H1 (cell line): Measurements from ENCODE around the gene NPY5R. TPM values are rescaled to one million over a fixed set of nuclear protein-coding genes. Genes with fewer than 3 reads are reported as not detected.

Source experiments
- CTCF ChIA-PET: fragments of 300-600 bp; sonication (Branson Sonifier 250); formaldehyde crosslinking; loops from one replicate; lab custom pipeline; 2021; ENCODE audit not compliant: partially characterized antibody; lab: Charles Lee
- POLR2A ChIA-PET: fragments of 300-600 bp; sonication (Branson Sonifier 250); formaldehyde crosslinking; loops from one replicate; lab custom pipeline; 2021; ENCODE audit warnings: inconsistent platforms; ENCODE audit not compliant: partially characterized antibody; lab: Charles Lee
- DNase-seq, 2 experiments: peaks; one replicate each; pipeline versions ENCODE4 v3.0.0 to v3.0.0-alpha.2; 2010 to 2022; ENCODE audit warnings: low spot score in 2 of 2, low read depth in 1 of 2, mixed read lengths in 1 of 2
- FAIRE-seq: peaks from 2 replicates; lab custom pipeline; 2011; peaks lifted over from hg19 to GRCh38; lab: Jason Lieb, UNC
- H2AFZ ChIP-seq: 2 replicates; pipeline ENCODE4 v1.8.1; 2012; ENCODE audit warnings: low read length, inconsistent platforms
- H2AK5ac ChIP-seq: 2 replicates; pipeline ENCODE4 v1.6.1; 2013; ENCODE audit warnings: low read depth, low read length
- H2BK120ac ChIP-seq: replicated peaks from 2 replicates; pipeline ENCODE3; 2013; ENCODE audit warnings: low read depth, low read length, inconsistent platforms
- H2BK12ac ChIP-seq: 2 replicates; pipeline ENCODE4 v1.6.1; 2013; ENCODE audit warnings: low read depth, low read length
- H2BK15ac ChIP-seq: 2 replicates; pipeline ENCODE4 v1.6.1; 2013; ENCODE audit warnings: low read length
- H2BK20ac ChIP-seq: 2 replicates; pipeline ENCODE4 v1.6.1; 2013; ENCODE audit warnings: low read length
- H2BK5ac ChIP-seq: 2 replicates; pipeline ENCODE4 v1.6.1; 2013; ENCODE audit warnings: low read depth, low read length
- H3K14ac ChIP-seq: 2 replicates; pipeline ENCODE4 v1.6.1; 2013; ENCODE audit warnings: inconsistent platforms; ENCODE audit not compliant: insufficient read length
- H3K18ac ChIP-seq: 2 replicates; pipeline ENCODE4 v1.6.1; 2013; ENCODE audit warnings: low read length; ENCODE audit errors: extremely low read depth
- H3K23ac ChIP-seq: 2 replicates; pipeline ENCODE4 v1.6.1; 2013; ENCODE audit warnings: inconsistent platforms; ENCODE audit not compliant: insufficient read length
- H3K23me2 ChIP-seq: 2 replicates; pipeline ENCODE4 v1.6.1; 2013; ENCODE audit warnings: low read depth, low read length
- H3K27ac ChIP-seq: 2 replicates; pipeline ENCODE4 v1.6.1; 2011; ENCODE audit warnings: low read depth, low read length, inconsistent platforms
- H3K27me3 ChIP-seq, 4 experiments: replicated peaks in 1 of 4; 1 replicate in 1 of 4; 2 replicates in 3 of 4; pipeline versions ENCODE4 v1.6.1 to v1.8.1; 2011 to 2013; ENCODE audit warnings: low read length in 3 of 4, mild to moderate bottlenecking in 3 of 4, inconsistent platforms in 2 of 4, mixed read lengths in 2 of 4, moderate library complexity in 1 of 4; ENCODE audit not compliant: control insufficient read depth in 3 of 4, insufficient read depth in 3 of 4; ENCODE audit errors: extremely low read depth in 1 of 4
- H3K36me3 ChIP-seq, 4 experiments: 2 replicates each; pipeline versions ENCODE4 v1.6.1 to v1.8.1; 2011 to 2013; ENCODE audit warnings: mild to moderate bottlenecking in 4 of 4, low read length in 3 of 4, moderate library complexity in 2 of 4, control low read depth in 1 of 4, inconsistent platforms in 1 of 4; ENCODE audit not compliant: insufficient read depth in 4 of 4, control insufficient read depth in 2 of 4
- H3K4ac ChIP-seq: replicated peaks from 2 replicates; pipeline ENCODE3; 2013; ENCODE audit warnings: low read length, low read depth, mixed read lengths, inconsistent platforms; ENCODE audit not compliant: insufficient read length
- H3K4me1 ChIP-seq, 4 experiments: replicated peaks in 1 of 4; 1 replicate in 1 of 4; 2 replicates in 3 of 4; pipeline versions ENCODE4 v1.6.1 to v1.8.1; 2011 to 2013; ENCODE audit warnings: low read length in 3 of 4, inconsistent platforms in 2 of 4, mixed read lengths in 1 of 4; ENCODE audit not compliant: insufficient read depth in 4 of 4, control insufficient read depth in 3 of 4
- H3K4me2 ChIP-seq, 2 experiments: 2 replicates each; pipeline versions ENCODE4 v1.6.1 to v1.8.1; 2011 to 2013; ENCODE audit warnings: low read depth in 2 of 2, low read length in 2 of 2, control low read depth in 1 of 2, inconsistent platforms in 1 of 2, mild to moderate bottlenecking in 1 of 2; ENCODE audit not compliant: insufficient read depth in 1 of 2
- H3K4me3 ChIP-seq, 4 experiments: fragments of 200-600, 300-600 bp in 1 of 4; sonication (generic), shearing (Covaris generic), sonication (Bioruptor Twin) in 1 of 4; 2 replicates each; pipeline versions ENCODE4 v1.5.1 to v1.8.1; 2011 to 2016; ENCODE audit warnings: low read length in 4 of 4, low read depth in 3 of 4, control low read depth in 2 of 4, inconsistent platforms in 2 of 4, mild to moderate bottlenecking in 2 of 4, mixed read lengths in 1 of 4, moderate library complexity in 1 of 4; ENCODE audit not compliant: insufficient read depth in 2 of 4; ENCODE audit errors: extremely low read depth in 1 of 4
- H3K56ac ChIP-seq: replicated peaks from 2 replicates; pipeline ENCODE3; 2013; ENCODE audit warnings: low read depth, mild to moderate bottlenecking, mixed read lengths, low read length, inconsistent platforms; ENCODE audit not compliant: insufficient read length
- H3K79me1 ChIP-seq: 2 replicates; pipeline ENCODE4 v1.6.1; 2013; ENCODE audit warnings: low read depth, low read length, control low read depth
- H3K79me2 ChIP-seq, 2 experiments: 2 replicates each; pipeline versions ENCODE4 v1.6.1 to v1.8.1; 2012 to 2013; ENCODE audit warnings: low read length in 2 of 2, mild to moderate bottlenecking in 2 of 2, inconsistent platforms in 1 of 2; ENCODE audit not compliant: insufficient read depth in 2 of 2, control insufficient read depth in 1 of 2
- H3K9ac ChIP-seq, 4 experiments: replicated peaks in 1 of 4; 1 replicate in 1 of 4; 2 replicates in 3 of 4; pipeline versions ENCODE4 v1.6.1 to v1.8.1; 2011 to 2013; ENCODE audit warnings: low read depth in 3 of 4, low read length in 3 of 4, control low read depth in 2 of 4, mild to moderate bottlenecking in 2 of 4, moderate library complexity in 2 of 4, inconsistent platforms in 1 of 4; ENCODE audit errors: extremely low read depth in 1 of 4
- H3K9me3 ChIP-seq, 2 experiments: 2 replicates each; pipeline versions ENCODE4 v1.6.1 to v1.8.1; 2012 to 2013; ENCODE audit warnings: mild to moderate bottlenecking in 2 of 2, moderate library complexity in 2 of 2, control low read depth in 1 of 2, inconsistent platforms in 1 of 2, low read depth in 1 of 2, low read length in 1 of 2, mixed read lengths in 1 of 2; ENCODE audit not compliant: insufficient read depth in 2 of 2
- H4K20me1 ChIP-seq, 2 experiments: replicated peaks in 1 of 2; 2 replicates each; pipeline versions ENCODE3 to v1.8.1; 2011 to 2013; ENCODE audit warnings: inconsistent platforms in 2 of 2, low read length in 2 of 2, mild to moderate bottlenecking in 1 of 2; ENCODE audit not compliant: insufficient read depth in 2 of 2, control insufficient read depth in 1 of 2
- H4K5ac ChIP-seq: 2 replicates; pipeline ENCODE4 v1.6.1; 2013; ENCODE audit warnings: low read length, low read depth, mixed read lengths, inconsistent platforms; ENCODE audit not compliant: insufficient read length
- H4K8ac ChIP-seq: 2 replicates; pipeline ENCODE4 v1.8.0; 2013; ENCODE audit warnings: mild to moderate bottlenecking, moderate library complexity, low read length, inconsistent platforms; ENCODE audit not compliant: insufficient read depth; ENCODE audit errors: extremely low read depth
- H4K91ac ChIP-seq: replicated peaks from 2 replicates; pipeline ENCODE3; 2013; ENCODE audit warnings: low read length, mixed read lengths, inconsistent platforms; ENCODE audit not compliant: insufficient read length
- CREB1 ChIP-seq: IDR thresholded peaks from 2 replicates; pipeline ENCODE4 v1.6.1; 2012; ENCODE audit warnings: inconsistent platforms
- GTF2F1 ChIP-seq: IDR thresholded peaks from 2 replicates; pipeline ENCODE4 v1.6.1; 2012; ENCODE audit warnings: low read depth, low read length, improper control_type of control experiment, borderline replicate concordance
- HDAC2 ChIP-seq, 2 experiments: fragments of 300-600 bp in 1 of 2; sonication (generic) in 1 of 2; IDR thresholded peaks; 2 replicates each; pipeline ENCODE4 v1.6.1; 2011 to 2012; ENCODE audit warnings: low read depth in 2 of 2, low read length in 2 of 2, mild to moderate bottlenecking in 2 of 2, moderate library complexity in 2 of 2, borderline replicate concordance in 1 of 2, inconsistent platforms in 1 of 2
- MAX ChIP-seq: IDR thresholded peaks from 2 replicates; pipeline ENCODE4 v1.6.1; 2012; ENCODE audit warnings: inconsistent platforms
- NANOG ChIP-seq: IDR thresholded peaks from 2 replicates; pipeline ENCODE4 v1.6.1; 2011; ENCODE audit warnings: low read length, low read depth, mild to moderate bottlenecking, inconsistent platforms; ENCODE audit not compliant: insufficient read depth, poor library complexity, severe bottlenecking
- POLR2AphosphoS5 ChIP-seq: IDR thresholded peaks from 2 replicates; pipeline ENCODE4 v1.6.1; 2011; ENCODE audit warnings: low read depth, low read length
- RFX5 ChIP-seq: IDR thresholded peaks from 2 replicates; pipeline ENCODE4 v1.6.1; 2011; ENCODE audit warnings: low read depth, low read length, improper control_type of control experiment, borderline replicate concordance
- WGBS, 2 experiments: shearing (Covaris generic) in 1 of 2; methylation state at CpG; one replicate each; pipeline versions ENCODE4 v1.1.6 to v1.1.7; 2013 to 2015; ENCODE audit warnings: low lambda C conversion rate in 2 of 2, mixed read lengths in 2 of 2, inconsistent platforms in 1 of 2, low coverage in 1 of 2, missing lambda C conversion rate in 1 of 2; ENCODE audit not compliant: insufficient replicate concordance in 2 of 2, insufficient coverage in 1 of 2, insufficient read length in 1 of 2; ENCODE audit errors: extremely low coverage in 1 of 2, missing lambda C conversion rate in 1 of 2; 5-methylcytosine and 5-hydroxymethylcytosine counted together
- polyA plus RNA-seq, 7 experiments: library from polyadenylated mRNA; depleted of rRNA in 3 of 7; stranded (reverse) in 5 of 7; unstranded in 2 of 7; fragments of >200 nt in 5 of 7; fragments of 200-250 nt in 2 of 7; gene quantifications; 1 replicate in 5 of 7; 2 replicates in 1 of 7; 4 replicates in 1 of 7; pipeline versions ENCODE4 v1.2.1 to v1.2.3, GENCODE V29; 2011 to 2013; ENCODE audit warnings: missing spikeins in 2 of 7, mixed read lengths in 2 of 7
- total RNA-seq: library from RNA; stranded (reverse); fragmentation: NEBNext Ultra II Directional; extraction: Animal tissue kit (Norgen Biotek cat#: 25700); gene quantifications from 2 replicates; pipeline ENCODE4 v1.2.1, GENCODE V29; 2021

The NPY5R gene
- total and polyA plus RNA-seq, 2 of the 8 experiments (the other 6 are each of a cell fraction or from before 2014, with no cell fraction given): 1.5 to 1.9 TPM

GRCh38 chr4:163335384-163335783, 8.3 kb upstream of the NPY5R start:
- Histone ChIP-seq H3K18ac (no peak overlapping the region), H3K79me1 (0 out of 2 replicates have a peak, but pooled peaks cover 2% of the 10 kb centered on the region), H4K20me1 (no peaks in the 10 kb centered on the region), H2BK5ac (no peak overlapping the region), H3K56ac (no peak overlapping the region), H3K27me3 (peaks cover 4 to 16% (median 12%) of the 10 kb centered on the region in 4 experiments; a peak in 6 of 7 replicates), H3K4me2 (no peak overlapping the region), H4K5ac (no peak overlapping the region), H2AK5ac (no peak overlapping the region), H3K36me3 (no peaks in the 10 kb centered on the region), H3K9ac (no peak overlapping the region), H3K9me3 (peaks cover 0 to 3% of the 10 kb centered on the region in 2 experiments; a peak in 2 of 4 replicates), H2AFZ (no peak overlapping the region), H2BK12ac (no peak overlapping the region), H3K23ac (no peak overlapping the region), H3K4ac (no peak overlapping the region), H3K23me2 (peaks cover 13% of the 10 kb centered on the region), H4K8ac (no peak overlapping the region), H3K14ac (no peak overlapping the region), H3K4me3 (no peak overlapping the region), H3K4me1 (0 out of 7 replicates have a peak, but pooled peaks cover 0 to 2% (median 0%) of the 10 kb centered on the region in 4 experiments), H4K91ac (no peak overlapping the region), H2BK20ac (no peak overlapping the region), H3K27ac (no peak overlapping the region), H2BK15ac (no peak overlapping the region), H2BK120ac (no peak overlapping the region), H3K79me2 (no peaks in the 10 kb centered on the region)
- ChIA-PET CTCF (interaction anchor here (1.2 kb wide), 1 partner anchor 175 kb away, joined by 3 read pairs; no protein-coding TSS in a partner anchor), POLR2A (no interaction called here)
- no peak for DNase-seq
- FAIRE-seq: no peak
- no peak for TF ChIP-seq POLR2AphosphoS5
- no peak for TF ChIP-seq NANOG
- no peak for TF ChIP-seq HDAC2 (IDR thresholded peaks at IDR 0.05; ENCODE audit: borderline replicate concordance in 1 of 2, low read depth in 2 of 2, low read length in 2 of 2)
- TF ChIP-seq CREB1: no peak
- TF ChIP-seq GTF2F1: no peak
- TF ChIP-seq RFX5: no peak
- TF ChIP-seq MAX: no peak
- WGBS, 2 experiments: 94% methylated on average over 3 of the region's 3 CpGs; no CpG with 5 or more reads in 1 of the 2 experiments
